ENCODE measurements around the gene TMIGD1. TPM values are rescaled to one million over a fixed set of nuclear protein-coding genes. Genes with fewer than 3 reads are reported as not detected.
A peak's percentile ranks its signal among the peaks of the same experiment; 100 is the strongest.

The TMIGD1 gene
- total RNA-seq, 4 donors from 2014 or later: 5.0 to 684 (median 290) TPM

DNA sequence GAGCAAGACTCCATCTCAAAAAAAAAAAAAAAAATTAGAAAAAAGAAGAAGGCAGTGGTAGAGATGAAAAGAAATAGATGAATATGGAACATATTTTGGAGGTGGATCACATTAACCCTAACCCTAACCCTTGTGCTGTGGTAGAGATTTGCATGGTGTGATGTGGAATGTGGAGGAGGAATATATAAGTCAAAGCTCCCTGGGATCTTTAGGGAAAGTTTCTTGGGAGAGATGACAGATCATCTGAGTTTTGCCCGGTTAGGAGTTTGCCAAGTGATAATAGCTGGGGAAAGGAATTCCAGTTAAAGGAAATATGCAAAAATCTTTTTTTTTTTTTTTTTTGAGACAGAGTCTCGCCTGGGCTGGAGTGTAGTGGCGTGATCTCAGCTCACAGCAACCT lies 29.1 kb downstream of the TMIGD1 start:
- Histone ChIP-seq H3K27ac (no peak overlapping the region), H3K9me3 (no peaks in the 10 kb centered on the region), H3K36me3 (no peaks in the 10 kb centered on the region), H3K4me1 (peaks cover 0 to 8% (median 0%) of the 10 kb centered on the region in 4 donors), H3K27me3 (no peaks in the 10 kb centered on the region), H3K4me3 (no peak overlapping the region)
- no peak for DNase-seq
- no peak for TF ChIP-seq POLR2A (IDR thresholded peaks at IDR 0.05)
- TF ChIP-seq, protein P1, sequence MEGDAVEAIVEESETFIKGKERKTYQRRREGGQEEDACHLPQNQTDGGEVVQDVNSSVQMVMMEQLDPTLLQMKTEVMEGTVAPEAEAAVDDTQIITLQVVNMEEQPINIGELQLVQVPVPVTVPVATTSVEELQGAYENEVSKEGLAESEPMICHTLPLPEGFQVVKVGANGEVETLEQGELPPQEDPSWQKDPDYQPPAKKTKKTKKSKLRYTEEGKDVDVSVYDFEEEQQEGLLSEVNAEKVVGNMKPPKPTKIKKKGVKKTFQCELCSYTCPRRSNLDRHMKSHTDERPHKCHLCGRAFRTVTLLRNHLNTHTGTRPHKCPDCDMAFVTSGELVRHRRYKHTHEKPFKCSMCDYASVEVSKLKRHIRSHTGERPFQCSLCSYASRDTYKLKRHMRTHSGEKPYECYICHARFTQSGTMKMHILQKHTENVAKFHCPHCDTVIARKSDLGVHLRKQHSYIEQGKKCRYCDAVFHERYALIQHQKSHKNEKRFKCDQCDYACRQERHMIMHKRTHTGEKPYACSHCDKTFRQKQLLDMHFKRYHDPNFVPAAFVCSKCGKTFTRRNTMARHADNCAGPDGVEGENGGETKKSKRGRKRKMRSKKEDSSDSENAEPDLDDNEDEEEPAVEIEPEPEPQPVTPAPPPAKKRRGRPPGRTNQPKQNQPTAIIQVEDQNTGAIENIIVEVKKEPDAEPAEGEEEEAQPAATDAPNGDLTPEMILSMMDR (IDR thresholded peaks at IDR 0.05): no peak

DNA sequence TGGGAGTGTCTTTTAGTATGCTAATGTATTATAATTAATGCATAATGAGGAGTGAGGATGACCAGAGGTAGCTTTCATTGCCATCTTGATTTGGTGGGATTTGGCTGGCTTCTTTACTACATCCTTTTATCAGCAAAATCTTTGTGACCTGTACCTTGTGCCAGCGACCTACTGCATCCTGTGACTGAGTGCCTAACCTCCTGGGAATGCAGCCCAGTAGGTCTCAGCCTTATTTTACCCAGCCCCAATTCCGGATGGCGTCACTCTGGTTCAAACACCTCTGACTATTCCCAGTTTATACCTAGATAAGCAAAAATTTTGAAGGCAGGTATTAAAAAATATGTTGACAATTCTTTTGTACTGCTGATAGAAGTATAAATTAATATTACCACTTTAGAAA lies 31.6 kb downstream of the TMIGD1 start:
- Histone ChIP-seq H3K4me1 (peaks cover 0 to 3% (median 0%) of the 10 kb centered on the region in 4 donors), H3K27me3 (no peaks in the 10 kb centered on the region), H3K4me3 (no peak overlapping the region), H3K27ac (no peak overlapping the region), H3K9me3 (no peaks in the 10 kb centered on the region), H3K36me3 (no peaks in the 10 kb centered on the region)
- TF ChIP-seq, protein P1 (IDR thresholded peaks at IDR 0.05): no peak
- no peak for TF ChIP-seq POLR2A (IDR thresholded peaks at IDR 0.05)
- DNase-seq: no peak

DNA sequence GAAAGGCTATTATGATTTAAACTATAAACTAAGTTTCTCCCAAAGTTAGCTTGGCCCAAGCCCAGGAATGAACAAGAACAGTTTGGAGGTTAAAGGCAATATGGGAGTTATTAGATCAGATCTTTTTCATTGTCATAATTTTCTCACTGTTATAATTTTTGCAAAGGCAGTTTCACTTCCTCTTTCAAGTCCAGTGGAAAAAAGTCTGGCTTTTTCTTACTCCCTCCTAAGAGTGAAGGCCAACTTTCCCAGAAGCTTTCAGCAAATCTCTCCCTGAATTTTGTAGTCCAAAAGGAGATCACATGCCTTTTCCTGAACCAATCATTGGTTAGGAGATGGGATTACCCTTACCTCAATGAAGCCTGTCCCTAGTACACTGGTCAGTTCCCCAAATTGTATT lies 33.0 kb downstream of the TMIGD1 start:
- Histone ChIP-seq H3K27ac (no peak overlapping the region), H3K4me1 (no peaks in the 10 kb centered on the region), H3K36me3 (no peaks in the 10 kb centered on the region), H3K9me3 (no peaks in the 10 kb centered on the region), H3K4me3 (no peak overlapping the region), H3K27me3 (no peaks in the 10 kb centered on the region)
- no peak for TF ChIP-seq POLR2A (IDR thresholded peaks at IDR 0.05)
- TF ChIP-seq, protein P1 (IDR thresholded peaks at IDR 0.05): no peak
- no peak for DNase-seq

DNA sequence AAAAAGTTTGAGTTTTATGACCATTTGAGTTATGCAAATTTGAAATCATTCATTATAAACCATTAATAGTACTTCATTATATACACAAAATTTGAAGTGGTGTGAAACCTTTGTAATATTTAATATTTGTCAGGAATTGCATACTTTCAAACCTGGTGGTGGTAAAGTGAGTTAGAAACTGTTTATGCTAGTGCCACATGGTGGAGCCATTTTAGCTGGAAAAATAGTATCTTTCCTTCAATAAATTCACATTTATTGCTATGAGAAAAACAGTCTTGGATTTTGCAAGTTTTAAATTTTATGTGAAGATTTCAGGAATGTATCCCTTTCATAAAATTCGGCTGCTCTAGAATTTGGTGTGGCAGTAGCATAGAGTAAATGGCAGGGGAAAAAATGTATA lies 34.9 kb downstream of the TMIGD1 start:
- H3K4me1 ChIP-seq: no peaks in the 10 kb centered on the region
- TF ChIP-seq POLR2A (IDR thresholded peaks at IDR 0.05): no peak
- TF ChIP-seq, protein P1 (IDR thresholded peaks at IDR 0.05): peak in 3 of 6 experiments; percentile 52 to 65 (median 54)
- DNase-seq: no peak
- no peaks in the 10 kb centered on the region for H3K36me3 ChIP-seq
- no peak overlapping the region for H3K4me3 ChIP-seq
- H3K27ac ChIP-seq: no peak overlapping the region
- no peaks in the 10 kb centered on the region for H3K9me3 ChIP-seq
- H3K27me3 ChIP-seq: no peaks in the 10 kb centered on the region

DNA sequence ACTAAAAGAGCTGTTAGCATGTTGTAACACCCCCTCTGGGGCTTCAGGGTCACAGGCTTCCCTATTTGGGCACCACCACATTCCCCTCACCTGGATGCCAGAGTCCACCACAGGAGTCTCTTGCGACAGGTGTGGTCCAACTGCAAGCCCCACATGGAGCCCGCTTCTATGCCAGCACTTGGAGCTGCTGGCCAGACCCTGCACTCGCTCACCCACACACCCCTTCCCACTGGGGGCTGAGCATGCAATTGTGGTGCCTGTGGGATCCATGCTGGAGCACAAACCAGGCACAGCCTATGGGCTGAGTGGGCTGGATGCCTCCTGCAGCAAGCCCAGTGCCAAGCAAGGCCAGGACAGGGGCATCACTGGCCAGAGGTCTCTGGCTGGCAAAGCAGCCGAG lies 36.1 kb downstream of the TMIGD1 start:
- no peaks in the 10 kb centered on the region for H3K36me3 ChIP-seq
- TF ChIP-seq POLR2A (IDR thresholded peaks at IDR 0.05): no peak
- TF ChIP-seq, protein P1 (IDR thresholded peaks at IDR 0.05): no peak
- no peak for DNase-seq
- H3K4me1 ChIP-seq: no peaks in the 10 kb centered on the region
- no peaks in the 10 kb centered on the region for H3K9me3 ChIP-seq
- no peaks in the 10 kb centered on the region for H3K27me3 ChIP-seq
- H3K27ac ChIP-seq: no peak overlapping the region
- H3K4me3 ChIP-seq: no peak overlapping the region

DNA sequence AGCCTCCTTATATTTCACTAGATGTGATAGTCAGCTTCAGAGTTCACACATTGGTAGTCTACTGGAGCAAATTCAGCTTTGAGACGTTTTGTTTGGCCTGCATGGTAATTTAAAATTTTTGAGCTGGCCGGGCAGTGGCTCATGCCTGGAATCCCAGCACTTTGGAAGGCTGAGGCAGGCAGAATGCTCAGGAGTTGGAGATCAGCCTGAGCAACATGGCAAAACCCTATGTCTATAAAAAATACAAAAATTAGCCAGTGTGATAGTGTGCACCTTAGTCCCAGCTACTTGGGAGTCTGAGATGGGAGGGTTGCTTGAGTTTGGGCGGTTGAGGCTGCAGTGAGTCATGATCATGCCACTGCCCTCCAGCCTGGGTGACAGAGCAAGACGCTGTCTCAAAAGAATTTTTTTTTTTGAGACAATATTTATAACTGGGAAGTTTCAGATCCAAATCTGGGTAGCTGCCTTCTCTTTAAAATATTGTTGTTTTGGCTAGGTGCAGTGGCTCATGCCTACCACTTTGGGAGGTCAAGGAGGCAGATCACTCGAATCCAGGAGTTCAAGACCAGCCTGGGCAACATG lies 37.3 kb downstream of the TMIGD1 start:
- no peak overlapping the region for H3K27ac ChIP-seq
- H3K36me3 ChIP-seq: no peaks in the 10 kb centered on the region
- H3K4me1 ChIP-seq: no peaks in the 10 kb centered on the region
- TF ChIP-seq, protein P1 (IDR thresholded peaks at IDR 0.05): no peak
- TF ChIP-seq POLR2A (IDR thresholded peaks at IDR 0.05): no peak
- H3K27me3 ChIP-seq: no peaks in the 10 kb centered on the region
- H3K4me3 ChIP-seq: no peak overlapping the region
- no peak for DNase-seq
- H3K9me3 ChIP-seq: no peaks in the 10 kb centered on the region
